GM13977 (cell line): ENCODE results near the gene TPD52L2.
"Not testable (repeated sequence)": the region's sequence is repeated elsewhere in the genome, so short reads cannot be mapped to it uniquely, and the experiment has no call there.

ENCODE experiments used
- DNase-seq: peaks from one replicate; pipeline ENCODE4 v3.0.0; 2012; ENCODE audit warnings: low spot score
- CTCF ChIP-seq: IDR thresholded peaks from 2 replicates; pipeline ENCODE4 v1.5.1; 2012; ENCODE audit warnings: mild to moderate bottlenecking, control low read depth; ENCODE audit not compliant: insufficient read depth; ENCODE audit errors: extremely low read depth, missing control alignments
- in situ Hi-C: fragments of 300-500 bp; cut with MboI; formaldehyde crosslinking; loops from one replicate; pipeline ENCODE4 v1.12.0; 2022; ENCODE audit warnings: low sequenced_read_pairs, low pct_unique_long_range_greater_than_20kb, mixed read lengths, inconsistent platforms; ENCODE audit not compliant: unreplicated experiment

TPD52L2 gene

GRCh38 chr20:63924241-63924640, 59.2 kb downstream of the TPD52L2 start:
- no peak for DNase-seq
- in situ Hi-C loops, result no loop called here
- no peak for TF ChIP-seq CTCF

- no peak for TF ChIP-seq CTCF
- in situ Hi-C loops, result no loop called here
- no peak for DNase-seq
Observed at GRCh38 chr20:63926298-63926697, 61.2 kb downstream of the TPD52L2 start.

GRCh38 chr20:63929071-63929470, 64.0 kb downstream of the TPD52L2 start:
- in situ Hi-C loops, result no loop called here
- no peak for TF ChIP-seq CTCF
- DNase-seq, result no peak

GRCh38 chr20:63929473-63929883, 64.4 kb downstream of the TPD52L2 start:
- in situ Hi-C loops, DNase-seq: not testable (repeated sequence)

- in situ Hi-C loops, result no loop called here
- TF ChIP-seq CTCF, result no peak
- no peak for DNase-seq
Observed at GRCh38 chr20:63930971-63931553, 66.0 kb downstream of the TPD52L2 start.

GRCh38 chr20:63931735-63932134, 66.7 kb downstream of the TPD52L2 start:
- in situ Hi-C loops, result no loop called here
- no peak for DNase-seq
- no peak for TF ChIP-seq CTCF

GRCh38 chr20:63932606-63933160, 67.6 kb downstream of the TPD52L2 start:
- in situ Hi-C loops, result no loop called here
- DNase-seq, result no peak
- no peak for TF ChIP-seq CTCF
